Measurements from ENCODE around the gene SLC8A1. TPM values are rescaled to one million over a fixed set of nuclear protein-coding genes. Genes with fewer than 3 reads are reported as not detected.

The SLC8A1 gene
- total RNA-seq, 1 donor from 2014 or later, result 2.9 TPM

GRCh38 chr2:40292291-40292690 is 159.6 kb downstream of the SLC8A1 start:
- no peaks in the 10 kb centered on the region for H3K4me1 Mint-ChIP-seq (ENCODE audit: low read depth)
- no peak overlapping the region for H3K4me3 Mint-ChIP-seq
- peaks cover 3% of the 10 kb centered on the region for H3K27me3 Mint-ChIP-seq (ENCODE audit: insufficient read depth)
- DNase-seq (ENCODE audit: low spot score), result no peak
- no peaks in the 10 kb centered on the region for H3K36me3 Mint-ChIP-seq (ENCODE audit: low read depth)
- H3K27ac Mint-ChIP-seq, result no peak overlapping the region
- intact Hi-C loops (cut with micrococcal nuclease), result no loop called here
- no peaks in the 10 kb centered on the region for H3K9me3 Mint-ChIP-seq

GRCh38 chr2:40289771-40290404 is 162.0 kb downstream of the SLC8A1 start:
- Mint-ChIP-seq H3K27ac (no peak overlapping the region), H3K4me1 (ENCODE audit: low read depth) (no peaks in the 10 kb centered on the region), H3K4me3 (peak overlapping the region; percentile 52), H3K36me3 (ENCODE audit: low read depth) (no peaks in the 10 kb centered on the region), H3K27me3 (ENCODE audit: insufficient read depth) (peaks cover 3% of the 10 kb centered on the region), H3K9me3 (no peaks in the 10 kb centered on the region)
- no peak for DNase-seq (ENCODE audit: low spot score)
- intact Hi-C loops (cut with micrococcal nuclease), result no loop called here

GRCh38 chr2:40287773-40288172 is 164.1 kb downstream of the SLC8A1 start:
- intact Hi-C loops (cut with micrococcal nuclease), result no loop called here

GRCh38 chr2:40287195-40287594 is 164.7 kb downstream of the SLC8A1 start:
- no peak for DNase-seq (ENCODE audit: low spot score)
- H3K27ac Mint-ChIP-seq, result no peak overlapping the region
- H3K27me3 Mint-ChIP-seq (ENCODE audit: insufficient read depth), result no peaks in the 10 kb centered on the region
- no peaks in the 10 kb centered on the region for H3K36me3 Mint-ChIP-seq (ENCODE audit: low read depth)
- no peak overlapping the region for H3K4me3 Mint-ChIP-seq
- intact Hi-C loops (cut with micrococcal nuclease), result no loop called here
- no peaks in the 10 kb centered on the region for H3K4me1 Mint-ChIP-seq (ENCODE audit: low read depth)
- H3K9me3 Mint-ChIP-seq, result no peaks in the 10 kb centered on the region

More at GRCh38 chr2:40287773-40288172, 164.1 kb downstream of the SLC8A1 start:
- DNase-seq (ENCODE audit: low spot score), result no peak
- Mint-ChIP-seq H3K4me3 (no peak overlapping the region), H3K9me3 (no peaks in the 10 kb centered on the region), H3K27me3 (ENCODE audit: insufficient read depth) (peaks cover under 1% of the 10 kb centered on the region), H3K27ac (no peak overlapping the region), H3K4me1 (ENCODE audit: low read depth) (no peaks in the 10 kb centered on the region), H3K36me3 (ENCODE audit: low read depth) (no peaks in the 10 kb centered on the region)

- no peaks in the 10 kb centered on the region for H3K36me3 Mint-ChIP-seq (ENCODE audit: low read depth)
- no peak overlapping the region for H3K4me3 Mint-ChIP-seq
- DNase-seq (ENCODE audit: low spot score), result no peak
- intact Hi-C loops (cut with micrococcal nuclease), result no loop called here
- H3K9me3 Mint-ChIP-seq, result no peaks in the 10 kb centered on the region
- H3K27ac Mint-ChIP-seq, result no peak overlapping the region
- H3K27me3 Mint-ChIP-seq (ENCODE audit: insufficient read depth), result no peaks in the 10 kb centered on the region
- no peaks in the 10 kb centered on the region for H3K4me1 Mint-ChIP-seq (ENCODE audit: low read depth)
Observed at GRCh38 chr2:40286721-40287120, 165.2 kb downstream of the SLC8A1 start.

GRCh38 chr2:40285391-40285790 is 166.5 kb downstream of the SLC8A1 start:
- H3K4me3 Mint-ChIP-seq, result no peak overlapping the region
- no peaks in the 10 kb centered on the region for H3K36me3 Mint-ChIP-seq (ENCODE audit: low read depth)
- intact Hi-C loops (cut with micrococcal nuclease), result no loop called here
- no peak for DNase-seq (ENCODE audit: low spot score)
- H3K9me3 Mint-ChIP-seq, result no peaks in the 10 kb centered on the region
- no peak overlapping the region for H3K27ac Mint-ChIP-seq
- no peaks in the 10 kb centered on the region for H3K4me1 Mint-ChIP-seq (ENCODE audit: low read depth)
- no peaks in the 10 kb centered on the region for H3K27me3 Mint-ChIP-seq (ENCODE audit: insufficient read depth)

- DNase-seq (ENCODE audit: low spot score), result no peak
- Mint-ChIP-seq H3K27ac (no peak overlapping the region), H3K4me3 (no peak overlapping the region), H3K4me1 (ENCODE audit: low read depth) (no peaks in the 10 kb centered on the region), H3K9me3 (no peaks in the 10 kb centered on the region), H3K27me3 (ENCODE audit: insufficient read depth) (no peaks in the 10 kb centered on the region), H3K36me3 (ENCODE audit: low read depth) (no peaks in the 10 kb centered on the region)
- intact Hi-C loops (cut with micrococcal nuclease), result no loop called here
Observed at GRCh38 chr2:40284797-40285196, 167.1 kb downstream of the SLC8A1 start.

- intact Hi-C loops (cut with micrococcal nuclease), result no loop called here
- no peak for DNase-seq (ENCODE audit: low spot score)
- H3K27ac Mint-ChIP-seq, result no peak overlapping the region
Observed at GRCh38 chr2:40283111-40283909, 168.6 kb downstream of the SLC8A1 start.

GRCh38 chr2:40282428-40282827 is 169.5 kb downstream of the SLC8A1 start:
- no peak overlapping the region for H3K4me3 Mint-ChIP-seq
- H3K4me1 Mint-ChIP-seq (ENCODE audit: low read depth), result no peaks in the 10 kb centered on the region
- H3K27ac Mint-ChIP-seq, result no peak overlapping the region
- no peaks in the 10 kb centered on the region for H3K27me3 Mint-ChIP-seq (ENCODE audit: insufficient read depth)
- no peak for DNase-seq (ENCODE audit: low spot score)
- H3K9me3 Mint-ChIP-seq, result no peaks in the 10 kb centered on the region
- intact Hi-C loops (cut with micrococcal nuclease), result no loop called here
- H3K36me3 Mint-ChIP-seq (ENCODE audit: low read depth), result no peaks in the 10 kb centered on the region

More at GRCh38 chr2:40283111-40283909, 168.6 kb downstream of the SLC8A1 start:
- Mint-ChIP-seq H3K4me1 (ENCODE audit: low read depth) (no peaks in the 10 kb centered on the region), H3K27me3 (ENCODE audit: insufficient read depth) (no peaks in the 10 kb centered on the region), H3K9me3 (no peaks in the 10 kb centered on the region), H3K4me3 (no peak overlapping the region), H3K36me3 (ENCODE audit: low read depth) (no peaks in the 10 kb centered on the region)

- intact Hi-C loops (cut with micrococcal nuclease), result no loop called here
Observed at GRCh38 chr2:40281021-40281940, 170.6 kb downstream of the SLC8A1 start.

GRCh38 chr2:40279482-40279881 is 172.4 kb downstream of the SLC8A1 start:
- Mint-ChIP-seq H3K27me3 (ENCODE audit: insufficient read depth) (no peaks in the 10 kb centered on the region), H3K4me3 (no peak overlapping the region), H3K27ac (no peak overlapping the region), H3K36me3 (ENCODE audit: low read depth) (no peaks in the 10 kb centered on the region), H3K4me1 (ENCODE audit: low read depth) (no peaks in the 10 kb centered on the region), H3K9me3 (no peaks in the 10 kb centered on the region)
- DNase-seq (ENCODE audit: low spot score), result no peak
- intact Hi-C loops (cut with micrococcal nuclease), result no loop called here

More at GRCh38 chr2:40281021-40281940, 170.6 kb downstream of the SLC8A1 start:
- Mint-ChIP-seq H3K27me3 (ENCODE audit: insufficient read depth) (no peaks in the 10 kb centered on the region), H3K4me3 (no peak overlapping the region), H3K36me3 (ENCODE audit: low read depth) (no peaks in the 10 kb centered on the region), H3K9me3 (no peaks in the 10 kb centered on the region), H3K27ac (no peak overlapping the region), H3K4me1 (ENCODE audit: low read depth) (no peaks in the 10 kb centered on the region)
- DNase-seq (ENCODE audit: low spot score), result no peak

- H3K4me3 Mint-ChIP-seq, result no peak overlapping the region
- no peaks in the 10 kb centered on the region for H3K9me3 Mint-ChIP-seq
- no peaks in the 10 kb centered on the region for H3K4me1 Mint-ChIP-seq (ENCODE audit: low read depth)
- no peak for DNase-seq (ENCODE audit: low spot score)
- no peak overlapping the region for H3K27ac Mint-ChIP-seq
- H3K36me3 Mint-ChIP-seq (ENCODE audit: low read depth), result no peaks in the 10 kb centered on the region
- H3K27me3 Mint-ChIP-seq (ENCODE audit: insufficient read depth), result no peaks in the 10 kb centered on the region
- intact Hi-C loops (cut with micrococcal nuclease), result no loop called here
Observed at GRCh38 chr2:40279001-40279400, 172.9 kb downstream of the SLC8A1 start.

- no peak overlapping the region for H3K4me3 Mint-ChIP-seq
- DNase-seq (ENCODE audit: low spot score), result no peak
- H3K4me1 Mint-ChIP-seq (ENCODE audit: low read depth), result no peaks in the 10 kb centered on the region
- no peaks in the 10 kb centered on the region for H3K27me3 Mint-ChIP-seq (ENCODE audit: insufficient read depth)
- no peaks in the 10 kb centered on the region for H3K36me3 Mint-ChIP-seq (ENCODE audit: low read depth)
- no peak overlapping the region for H3K27ac Mint-ChIP-seq
- no peaks in the 10 kb centered on the region for H3K9me3 Mint-ChIP-seq
- intact Hi-C loops (cut with micrococcal nuclease), result no loop called here
Observed at GRCh38 chr2:40276076-40276475, 175.8 kb downstream of the SLC8A1 start.

Data from activated T-helper 1 cell treated with anti-CD3 and anti-CD28 coated beads, Interleukin-12 subunit alpha, Interleukin-12 subunit beta, Interleukin-2, Interleukin-4 antibody, amounts not matched to agents 30 ng/mL and 10 ng/mL and 1 ng/mL, durations not matched to agents 14 hours and 24 hours and 36 hours (primary cell).